BE2C (cell line): Measurements from ENCODE around the gene PLEKHA5.

Experiments used
- DNase-seq: peaks from one replicate; pipeline ENCODE4 v3.0.0-alpha.2; 2020
- H3K27me3 ChIP-seq: fragments of 250-450 bp; sonication (Bioruptor Pico); 2 replicates; pipeline ENCODE4 v1.5.1; 2020; ENCODE audit warnings: mild to moderate bottlenecking
- H3K36me3 ChIP-seq: fragments of 250-450 bp; sonication (Bioruptor Pico); 2 replicates; pipeline ENCODE4 v1.5.1; 2020; ENCODE audit warnings: mild to moderate bottlenecking
- H3K4me1 ChIP-seq: fragments of 250-450 bp; sonication (Bioruptor Pico); 2 replicates; pipeline ENCODE4 v1.5.1; 2020
- H3K4me3 ChIP-seq: 2 replicates; pipeline ENCODE4 v1.5.1; 2011; ENCODE audit warnings: low read depth, low read length
- H3K9me3 ChIP-seq: fragments of 250-450 bp; sonication (Bioruptor Pico); 2 replicates; pipeline ENCODE4 v1.5.1; 2020
- TF ChIP-seq, protein P1 (sequence below): IDR thresholded peaks from 2 replicates; pipeline ENCODE4 v1.5.1; 2012; ENCODE audit warnings: mild to moderate bottlenecking, low read depth, low read length

The PLEKHA5 gene

DNA sequence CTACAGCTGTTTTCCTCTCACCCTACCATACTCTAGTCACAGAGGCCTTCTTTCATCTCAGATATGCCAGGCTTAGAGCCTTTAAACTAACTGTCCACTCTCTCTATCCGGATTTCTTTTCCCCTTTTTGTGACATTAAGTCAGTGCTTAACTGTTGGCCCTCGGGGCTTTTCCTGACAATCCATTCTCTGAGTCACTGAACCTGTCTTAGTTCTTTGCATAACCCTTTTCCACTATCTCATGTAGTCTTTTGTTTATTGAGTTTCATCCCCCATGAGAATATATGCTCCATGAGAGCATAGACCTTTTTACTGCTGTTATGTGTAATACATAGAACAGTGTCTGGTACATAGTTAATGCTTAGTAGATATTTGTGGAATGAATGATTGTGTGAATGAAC is 68.7 kb downstream of the PLEKHA5 start:
- Histone ChIP-seq H3K4me1 (peaks cover 20% of the 10 kb centered on the region), H3K27me3 (no peaks in the 10 kb centered on the region), H3K36me3 (no peaks in the 10 kb centered on the region), H3K9me3 (no peaks in the 10 kb centered on the region), H3K4me3 (no peak overlapping the region)
- TF ChIP-seq, protein P1, sequence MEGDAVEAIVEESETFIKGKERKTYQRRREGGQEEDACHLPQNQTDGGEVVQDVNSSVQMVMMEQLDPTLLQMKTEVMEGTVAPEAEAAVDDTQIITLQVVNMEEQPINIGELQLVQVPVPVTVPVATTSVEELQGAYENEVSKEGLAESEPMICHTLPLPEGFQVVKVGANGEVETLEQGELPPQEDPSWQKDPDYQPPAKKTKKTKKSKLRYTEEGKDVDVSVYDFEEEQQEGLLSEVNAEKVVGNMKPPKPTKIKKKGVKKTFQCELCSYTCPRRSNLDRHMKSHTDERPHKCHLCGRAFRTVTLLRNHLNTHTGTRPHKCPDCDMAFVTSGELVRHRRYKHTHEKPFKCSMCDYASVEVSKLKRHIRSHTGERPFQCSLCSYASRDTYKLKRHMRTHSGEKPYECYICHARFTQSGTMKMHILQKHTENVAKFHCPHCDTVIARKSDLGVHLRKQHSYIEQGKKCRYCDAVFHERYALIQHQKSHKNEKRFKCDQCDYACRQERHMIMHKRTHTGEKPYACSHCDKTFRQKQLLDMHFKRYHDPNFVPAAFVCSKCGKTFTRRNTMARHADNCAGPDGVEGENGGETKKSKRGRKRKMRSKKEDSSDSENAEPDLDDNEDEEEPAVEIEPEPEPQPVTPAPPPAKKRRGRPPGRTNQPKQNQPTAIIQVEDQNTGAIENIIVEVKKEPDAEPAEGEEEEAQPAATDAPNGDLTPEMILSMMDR, result no peak
- peak; percentile 73 for DNase-seq

DNA sequence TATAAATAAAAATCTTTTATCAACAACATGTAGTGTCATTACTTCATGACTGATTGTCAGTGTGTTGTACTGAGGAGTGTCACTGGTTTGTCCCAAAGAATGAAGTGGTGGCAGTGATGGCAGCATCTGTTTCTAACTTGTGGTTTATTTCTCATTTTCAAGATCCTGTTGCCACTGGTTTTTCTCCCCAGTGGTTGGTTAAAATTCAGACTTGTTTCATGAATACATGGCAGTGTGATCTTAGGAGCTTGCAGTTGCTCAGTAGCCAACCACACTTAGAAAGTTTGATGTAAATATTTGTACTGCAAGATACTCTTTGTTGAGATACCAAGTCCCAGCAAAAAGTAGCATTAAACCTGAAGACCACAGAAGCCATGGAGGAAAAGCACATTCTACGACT is 69.8 kb downstream of the PLEKHA5 start:
- Histone ChIP-seq H3K4me1 (peaks cover 23% of the 10 kb centered on the region), H3K36me3 (no peaks in the 10 kb centered on the region), H3K9me3 (no peaks in the 10 kb centered on the region), H3K27me3 (no peaks in the 10 kb centered on the region), H3K4me3 (no peak overlapping the region)
- TF ChIP-seq, protein P1, result no peak
- no peak for DNase-seq

DNA sequence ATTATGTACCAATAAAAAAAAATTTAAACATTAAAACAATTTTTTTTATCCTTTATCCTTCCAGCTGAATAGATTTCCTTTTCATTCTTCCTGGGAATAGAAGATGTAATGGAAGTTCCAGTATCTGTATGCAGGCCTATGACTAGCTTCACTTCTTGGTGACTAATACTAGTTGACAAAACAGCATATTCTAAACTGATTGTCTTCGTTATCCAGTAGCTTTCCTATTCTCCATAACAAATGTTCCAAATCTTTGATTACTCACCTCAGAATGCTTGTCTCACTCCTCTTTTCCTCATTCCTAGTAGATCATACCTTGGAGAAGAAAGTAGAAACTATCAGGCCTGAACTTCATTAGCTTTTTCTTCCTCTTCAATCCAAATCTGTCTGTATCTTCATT is 70.7 kb downstream of the PLEKHA5 start:
- peaks cover 23% of the 10 kb centered on the region for H3K4me1 ChIP-seq
- H3K36me3 ChIP-seq, result no peaks in the 10 kb centered on the region
- no peaks in the 10 kb centered on the region for H3K9me3 ChIP-seq
- no peak for DNase-seq
- TF ChIP-seq, protein P1, result no peak
- H3K27me3 ChIP-seq, result no peaks in the 10 kb centered on the region
- H3K4me3 ChIP-seq, result no peak overlapping the region

DNA sequence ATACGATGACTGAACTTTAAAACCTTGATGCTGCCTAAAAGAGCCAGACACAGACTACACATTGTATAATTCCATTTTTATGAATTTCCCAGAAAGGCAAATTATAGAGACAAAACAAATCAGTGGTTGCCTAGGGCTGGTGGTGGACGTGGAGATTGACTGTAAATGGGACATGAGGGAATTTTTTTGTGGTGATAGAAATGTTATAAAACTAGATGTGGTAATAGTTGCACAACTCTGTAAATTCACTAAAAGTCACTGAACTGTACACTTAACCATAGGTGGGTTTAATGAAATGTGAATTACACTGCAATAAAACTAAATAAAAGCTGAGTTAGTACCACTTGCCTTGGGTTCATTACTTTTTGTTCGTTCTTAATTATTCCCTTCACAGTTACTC is 72.1 kb downstream of the PLEKHA5 start:
- TF ChIP-seq, protein P1, result no peak
- H3K9me3 ChIP-seq, result no peaks in the 10 kb centered on the region
- H3K27me3 ChIP-seq, result no peaks in the 10 kb centered on the region
- no peaks in the 10 kb centered on the region for H3K36me3 ChIP-seq
- H3K4me3 ChIP-seq, result no peak overlapping the region
- peaks cover 23% of the 10 kb centered on the region for H3K4me1 ChIP-seq
- no peak for DNase-seq

DNA sequence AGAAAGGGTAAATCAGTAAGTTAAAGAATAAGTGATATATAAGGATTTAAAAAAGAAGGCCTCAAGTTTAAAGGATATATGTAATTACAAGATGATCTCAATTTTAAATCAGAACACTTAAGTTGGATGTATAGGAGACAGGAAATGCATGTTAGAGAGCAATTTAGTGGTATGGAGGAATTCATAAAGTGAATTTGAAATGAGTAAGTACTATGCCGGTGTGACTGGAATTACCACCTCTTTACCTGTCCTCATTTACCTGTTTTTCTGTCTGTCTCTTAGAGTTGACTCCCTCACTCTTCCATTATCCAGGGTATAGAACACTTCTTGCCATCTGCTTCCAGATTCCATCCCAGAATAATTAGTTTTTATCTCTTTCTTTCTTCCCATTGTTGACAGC is 73.5 kb downstream of the PLEKHA5 start:
- TF ChIP-seq, protein P1, result no peak
- H3K9me3 ChIP-seq, result no peaks in the 10 kb centered on the region
- DNase-seq, result no peak
- no peaks in the 10 kb centered on the region for H3K27me3 ChIP-seq
- peaks cover 12% of the 10 kb centered on the region for H3K4me1 ChIP-seq
- H3K36me3 ChIP-seq, result no peaks in the 10 kb centered on the region
- no peak overlapping the region for H3K4me3 ChIP-seq

DNA sequence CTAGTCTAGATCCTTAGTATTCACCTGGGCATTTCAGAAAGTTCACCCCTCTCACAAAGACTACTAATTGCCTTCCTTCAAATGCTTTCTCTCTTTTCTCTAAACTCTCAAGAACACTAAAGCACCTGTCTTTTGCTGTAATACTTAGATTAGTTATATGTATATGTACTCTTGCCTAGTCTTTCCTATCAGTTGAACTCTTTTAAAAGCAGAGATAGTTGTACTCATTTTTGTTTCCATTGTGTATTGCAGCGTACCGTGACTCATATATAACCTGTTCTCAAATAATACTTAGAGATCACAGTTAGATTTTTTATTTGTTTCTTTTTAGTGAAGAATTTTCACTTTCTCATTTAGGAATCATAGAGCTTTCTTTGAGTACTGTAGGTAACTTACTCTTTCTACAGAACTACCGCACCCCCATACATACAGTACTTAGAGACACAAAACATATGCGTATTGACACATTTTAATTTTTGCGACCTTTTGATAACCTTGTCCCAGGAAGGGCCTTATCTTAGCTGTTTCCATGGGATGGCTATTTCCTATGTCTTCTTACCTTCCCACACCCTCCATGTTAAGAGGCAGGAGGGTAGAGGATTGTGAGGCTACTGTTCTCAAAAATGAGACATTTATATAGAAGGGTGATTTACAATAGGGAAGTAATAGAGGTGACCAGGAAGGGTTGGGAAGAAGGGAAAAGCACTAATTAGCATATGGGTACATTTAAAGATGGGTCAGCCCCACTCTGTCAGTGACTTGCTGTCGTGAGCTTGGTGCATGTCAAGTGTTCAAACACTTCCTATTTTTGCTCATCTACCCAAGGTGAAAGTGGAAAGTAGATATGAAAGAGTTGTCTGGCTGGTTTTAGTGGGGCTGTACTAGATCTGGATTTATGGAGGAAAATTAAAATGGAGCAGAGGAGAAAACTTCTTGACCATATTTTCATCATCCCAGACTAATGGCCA is 74.3 kb downstream of the PLEKHA5 start:
- no peaks in the 10 kb centered on the region for H3K36me3 ChIP-seq
- no peaks in the 10 kb centered on the region for H3K27me3 ChIP-seq
- DNase-seq, result no peak
- no peak overlapping the region for H3K4me3 ChIP-seq
- TF ChIP-seq, protein P1, result no peak
- H3K9me3 ChIP-seq, result no peaks in the 10 kb centered on the region
- H3K4me1 ChIP-seq, result peaks cover 10% of the 10 kb centered on the region
